Measurements from ENCODE around the gene WASHC2A.
"Not testable (repeated sequence)": the region's sequence is repeated elsewhere in the genome, so short reads cannot be mapped to it uniquely, and the experiment has no call there.

- TF ChIP-seq L3MBTL2 (conservative IDR thresholded peaks at IDR 0.05); ZNF384 (IDR thresholded peaks at IDR 0.05); TARDBP (IDR thresholded peaks at IDR 0.05); FOXM1 (IDR thresholded peaks at IDR 0.05; ENCODE audit: borderline replicate concordance): not testable (repeated sequence)
These were observed 101.8 kb downstream of the WASHC2A start for GRCh38 chr10:50169506-50169905.
